Body of pancreas (tissue), 4 donors: ENCODE results near the gene MICB. TPM values are rescaled to one million over a fixed set of nuclear protein-coding genes. Genes with fewer than 3 reads are reported as not detected.
"Not testable (repeated sequence)": the region's sequence is repeated elsewhere in the genome, so short reads cannot be mapped to it uniquely, and the experiment has no call there.

Source experiments
- ATAC-seq: fragments of 150-250 bp; one replicate; pipeline ENCODE4 v1.9.1; 2016
- DNase-seq, 4 donors: peaks; one replicate each; pipeline ENCODE4 v3.0.0-alpha.2; 2019
- H3K27ac ChIP-seq, 4 donors: fragments of 200-600 bp; sonication (generic); 1 replicate in 3 of 4; 2 replicates in 1 of 4; pipeline versions ENCODE4 v1.5.1 to v1.6.1; 2016 to 2019; ENCODE audit warnings: mild to moderate bottlenecking in 1 of 4, mixed read lengths in 1 of 4, moderate library complexity in 1 of 4
- H3K27me3 ChIP-seq, 2 donors: fragments of 200-600 bp; sonication (generic); one replicate each; pipeline ENCODE4 v1.6.0; 2016; ENCODE audit warnings: mild to moderate bottlenecking in 1 of 2
- H3K36me3 ChIP-seq, 2 donors: fragments of 200-600 bp; sonication (generic); replicated peaks in 1 of 2; 2 replicates each; pipeline ENCODE4 v1.5.1; 2016; ENCODE audit warnings: low read depth in 2 of 2; ENCODE audit not compliant: insufficient read depth in 1 of 2
- H3K4me1 ChIP-seq: fragments of 200-600 bp; sonication (generic); one replicate; pipeline ENCODE4 v1.6.0; 2016
- H3K4me3 ChIP-seq, 2 donors: fragments of 200-600 bp; sonication (generic); 1 replicate in 1 of 2; 2 replicates in 1 of 2; pipeline ENCODE4 v1.5.1; 2016 to 2019
- H3K9me3 ChIP-seq, 3 donors: fragments of 200-600 bp; sonication (generic); 1 replicate in 2 of 3; 2 replicates in 1 of 3; pipeline ENCODE4 v1.5.1; 2016
- CTCF ChIP-seq, 7 experiments: fragments of 450-650 bp in 4 of 7; fragments of 200-600 bp in 3 of 7; sonication (generic) in 3 of 7; IDR thresholded peaks; one replicate each; pipeline ENCODE4 v1.5.1; 2016 to 2019; ENCODE audit warnings: antibody characterized with exemption in 7 of 7
- POLR2A ChIP-seq, 3 donors: fragments of 450-650 bp; IDR thresholded peaks; one replicate each; pipeline ENCODE4 v1.6.1; 2016; ENCODE audit warnings: antibody characterized with exemption in 3 of 3, mild to moderate bottlenecking in 2 of 3
- whole genome bisulfite sequencing, 2 donors: methylation state at CpG; one replicate each; pipeline ENCODE4 v1.1.5; 2017; 5-methylcytosine and 5-hydroxymethylcytosine counted together
- intact Hi-C: fragments of 100-400 bp; cut with DNase I; formaldehyde crosslinking; loops from one replicate; pipeline ENCODE4 v1.15.1; 2023
- total RNA-seq, 2 donors: library from RNA; depleted of rRNA; stranded (reverse); fragments of >200 nt; gene quantifications; one replicate each; pipeline ENCODE4 v1.1.0, GENCODE V29; 2016

MICB gene
- total RNA-seq, 2 donors from 2014 or later: 0.78 TPM; not detected in 1

GRCh38 chr6:31551371-31551770, 53.4 kb downstream of the MICB start:
- H3K9me3 ChIP-seq, H3K27me3 ChIP-seq, H3K4me3 ChIP-seq, H3K27ac ChIP-seq, ATAC-seq, intact Hi-C loops, H3K36me3 ChIP-seq: not testable (repeated sequence)
- peak in 3 of 4 donors; percentile 54 to 70 (median 66) for DNase-seq
- peaks cover 29% of the 10 kb centered on the region for H3K4me1 ChIP-seq
- WGBS, 2 donors: 43 to 54% methylated on average over 5 of the region's 5 CpGs
- peak in 4 of 7 experiments; percentile 15 to 53 (median 36) for TF ChIP-seq CTCF (IDR thresholded peaks at IDR 0.05)

- no peaks in the 10 kb centered on the region for H3K27me3 ChIP-seq
- TF ChIP-seq CTCF (IDR thresholded peaks at IDR 0.05): no peak
- no peak for TF ChIP-seq POLR2A (IDR thresholded peaks at IDR 0.05)
- H3K4me3 ChIP-seq: no peak overlapping the region
- H3K27ac ChIP-seq: no peak overlapping the region
- ATAC-seq (no peak), DNase-seq (no peak)
- H3K36me3 ChIP-seq: peaks cover 10 to 11% of the 10 kb centered on the region in 2 donors
- H3K9me3 ChIP-seq: no peaks in the 10 kb centered on the region
- 66 to 78% methylated on average over 3 of the region's 3 CpGs for WGBS, 2 donors
- intact Hi-C loops: no loop called here
- peaks cover 13% of the 10 kb centered on the region for H3K4me1 ChIP-seq
Measured at GRCh38 chr6:31556307-31556706, 58.4 kb downstream of the MICB start.

GRCh38 chr6:31557443-31558317, 59.7 kb downstream of the MICB start:
- ATAC-seq (no peak), DNase-seq (no peak)
- no peak overlapping the region for H3K4me3 ChIP-seq
- WGBS, 2 donors: 72 to 89% methylated on average over 20 to 24 of the region's 24 CpGs
- H3K27me3 ChIP-seq: no peaks in the 10 kb centered on the region
- peaks cover 10 to 11% of the 10 kb centered on the region in 2 donors for H3K36me3 ChIP-seq
- H3K27ac ChIP-seq: no peak overlapping the region
- intact Hi-C loops: no loop called here
- H3K4me1 ChIP-seq: peaks cover 13% of the 10 kb centered on the region
- TF ChIP-seq CTCF (IDR thresholded peaks at IDR 0.05) (no peak), POLR2A (IDR thresholded peaks at IDR 0.05) (no peak)
- no peaks in the 10 kb centered on the region for H3K9me3 ChIP-seq

- 80 to 84% methylated on average over 4 to 8 of the region's 8 CpGs for WGBS, 2 donors
- no peak overlapping the region for H3K4me3 ChIP-seq
- H3K4me1 ChIP-seq: peaks cover 9% of the 10 kb centered on the region
- no peak for ATAC-seq
- TF ChIP-seq CTCF (IDR thresholded peaks at IDR 0.05): no peak
- no peak for TF ChIP-seq POLR2A (IDR thresholded peaks at IDR 0.05)
- H3K27me3 ChIP-seq: no peaks in the 10 kb centered on the region
- intact Hi-C loops: no loop called here
- no peak for DNase-seq
- peaks cover 10 to 11% of the 10 kb centered on the region in 2 donors for H3K36me3 ChIP-seq
- H3K9me3 ChIP-seq: no peaks in the 10 kb centered on the region
- H3K27ac ChIP-seq: no peak overlapping the region
Measured at GRCh38 chr6:31558318-31558625, 60.3 kb downstream of the MICB start.
